GM12872 (cell line): ENCODE measurements around the gene TOP1.

ENCODE experiments used
- CTCF ChIP-seq: IDR thresholded peaks from 3 replicates; pipeline ENCODE4 v1.5.1; 2011; ENCODE audit warnings: low read depth, mild to moderate bottlenecking, low read length, moderate library complexity; ENCODE audit not compliant: insufficient read depth

Gene TOP1

GRCh38 chr20:41031243-41031619, 2.6 kb downstream of the TOP1 start:
- no peak for TF ChIP-seq CTCF

GRCh38 chr20:41032271-41032670, 3.6 kb downstream of the TOP1 start:
- TF ChIP-seq CTCF: no peak

GRCh38 chr20:41034239-41034638, 5.6 kb downstream of the TOP1 start:
- no peak for TF ChIP-seq CTCF

GRCh38 chr20:41035207-41035606, 6.6 kb downstream of the TOP1 start:
- no peak for TF ChIP-seq CTCF

GRCh38 chr20:41037179-41037578, 8.6 kb downstream of the TOP1 start:
- no peak for TF ChIP-seq CTCF

GRCh38 chr20:41038149-41038877, 9.7 kb downstream of the TOP1 start:
- no peak for TF ChIP-seq CTCF

GRCh38 chr20:41038878-41039404, 10.3 kb downstream of the TOP1 start:
- no peak for TF ChIP-seq CTCF
